H1 (cell line): ENCODE data around the gene AWAT1. TPM values are rescaled to one million over a fixed set of nuclear protein-coding genes. Genes with fewer than 3 reads are reported as not detected.
"Not testable (repeated sequence)": the region's sequence is repeated elsewhere in the genome, so short reads cannot be mapped to it uniquely, and the experiment has no call there.

Source experiments
- CTCF ChIA-PET: fragments of 300-600 bp; sonication (Branson Sonifier 250); formaldehyde crosslinking; loops from one replicate; lab custom pipeline; 2021; ENCODE audit not compliant: partially characterized antibody; lab: Charles Lee
- POLR2A ChIA-PET: fragments of 300-600 bp; sonication (Branson Sonifier 250); formaldehyde crosslinking; loops from one replicate; lab custom pipeline; 2021; ENCODE audit warnings: inconsistent platforms; ENCODE audit not compliant: partially characterized antibody; lab: Charles Lee
- DNase-seq, 2 experiments: peaks; one replicate each; pipeline versions ENCODE4 v3.0.0 to v3.0.0-alpha.2; 2010 to 2022; ENCODE audit warnings: low spot score in 2 of 2, low read depth in 1 of 2, mixed read lengths in 1 of 2
- FAIRE-seq: peaks from 2 replicates; lab custom pipeline; 2011; peaks lifted over from hg19 to GRCh38; lab: Jason Lieb, UNC
- H2AFZ ChIP-seq: 2 replicates; pipeline ENCODE4 v1.8.1; 2012; ENCODE audit warnings: low read length, inconsistent platforms
- H2AK5ac ChIP-seq: 2 replicates; pipeline ENCODE4 v1.6.1; 2013; ENCODE audit warnings: low read depth, low read length
- H2BK120ac ChIP-seq: replicated peaks from 2 replicates; pipeline ENCODE3; 2013; ENCODE audit warnings: low read depth, low read length, inconsistent platforms
- H2BK12ac ChIP-seq: 2 replicates; pipeline ENCODE4 v1.6.1; 2013; ENCODE audit warnings: low read depth, low read length
- H2BK15ac ChIP-seq: 2 replicates; pipeline ENCODE4 v1.6.1; 2013; ENCODE audit warnings: low read length
- H2BK20ac ChIP-seq: 2 replicates; pipeline ENCODE4 v1.6.1; 2013; ENCODE audit warnings: low read length
- H2BK5ac ChIP-seq: 2 replicates; pipeline ENCODE4 v1.6.1; 2013; ENCODE audit warnings: low read depth, low read length
- H3K14ac ChIP-seq: 2 replicates; pipeline ENCODE4 v1.6.1; 2013; ENCODE audit warnings: inconsistent platforms; ENCODE audit not compliant: insufficient read length
- H3K18ac ChIP-seq: 2 replicates; pipeline ENCODE4 v1.6.1; 2013; ENCODE audit warnings: low read length; ENCODE audit errors: extremely low read depth
- H3K23ac ChIP-seq: 2 replicates; pipeline ENCODE4 v1.6.1; 2013; ENCODE audit warnings: inconsistent platforms; ENCODE audit not compliant: insufficient read length
- H3K23me2 ChIP-seq: 2 replicates; pipeline ENCODE4 v1.6.1; 2013; ENCODE audit warnings: low read depth, low read length
- H3K27ac ChIP-seq: 2 replicates; pipeline ENCODE4 v1.6.1; 2011; ENCODE audit warnings: low read depth, low read length, inconsistent platforms
- H3K27me3 ChIP-seq, 4 experiments: replicated peaks in 1 of 4; 1 replicate in 1 of 4; 2 replicates in 3 of 4; pipeline versions ENCODE4 v1.6.1 to v1.8.1; 2011 to 2013; ENCODE audit warnings: low read length in 3 of 4, mild to moderate bottlenecking in 3 of 4, inconsistent platforms in 2 of 4, mixed read lengths in 2 of 4, moderate library complexity in 1 of 4; ENCODE audit not compliant: control insufficient read depth in 3 of 4, insufficient read depth in 3 of 4; ENCODE audit errors: extremely low read depth in 1 of 4
- H3K36me3 ChIP-seq, 4 experiments: 2 replicates each; pipeline versions ENCODE4 v1.6.1 to v1.8.1; 2011 to 2013; ENCODE audit warnings: mild to moderate bottlenecking in 4 of 4, low read length in 3 of 4, moderate library complexity in 2 of 4, control low read depth in 1 of 4, inconsistent platforms in 1 of 4; ENCODE audit not compliant: insufficient read depth in 4 of 4, control insufficient read depth in 2 of 4
- H3K4ac ChIP-seq: replicated peaks from 2 replicates; pipeline ENCODE3; 2013; ENCODE audit warnings: low read length, low read depth, mixed read lengths, inconsistent platforms; ENCODE audit not compliant: insufficient read length
- H3K4me1 ChIP-seq, 4 experiments: replicated peaks in 1 of 4; 1 replicate in 1 of 4; 2 replicates in 3 of 4; pipeline versions ENCODE4 v1.6.1 to v1.8.1; 2011 to 2013; ENCODE audit warnings: low read length in 3 of 4, inconsistent platforms in 2 of 4, mixed read lengths in 1 of 4; ENCODE audit not compliant: insufficient read depth in 4 of 4, control insufficient read depth in 3 of 4
- H3K4me2 ChIP-seq, 2 experiments: 2 replicates each; pipeline versions ENCODE4 v1.6.1 to v1.8.1; 2011 to 2013; ENCODE audit warnings: low read depth in 2 of 2, low read length in 2 of 2, control low read depth in 1 of 2, inconsistent platforms in 1 of 2, mild to moderate bottlenecking in 1 of 2; ENCODE audit not compliant: insufficient read depth in 1 of 2
- H3K4me3 ChIP-seq, 4 experiments: fragments of 200-600, 300-600 bp in 1 of 4; sonication (generic), shearing (Covaris generic), sonication (Bioruptor Twin) in 1 of 4; 2 replicates each; pipeline versions ENCODE4 v1.5.1 to v1.8.1; 2011 to 2016; ENCODE audit warnings: low read length in 4 of 4, low read depth in 3 of 4, control low read depth in 2 of 4, inconsistent platforms in 2 of 4, mild to moderate bottlenecking in 2 of 4, mixed read lengths in 1 of 4, moderate library complexity in 1 of 4; ENCODE audit not compliant: insufficient read depth in 2 of 4; ENCODE audit errors: extremely low read depth in 1 of 4
- H3K56ac ChIP-seq: replicated peaks from 2 replicates; pipeline ENCODE3; 2013; ENCODE audit warnings: low read depth, mild to moderate bottlenecking, mixed read lengths, low read length, inconsistent platforms; ENCODE audit not compliant: insufficient read length
- H3K79me1 ChIP-seq: 2 replicates; pipeline ENCODE4 v1.6.1; 2013; ENCODE audit warnings: low read depth, low read length, control low read depth
- H3K79me2 ChIP-seq, 2 experiments: 2 replicates each; pipeline versions ENCODE4 v1.6.1 to v1.8.1; 2012 to 2013; ENCODE audit warnings: low read length in 2 of 2, mild to moderate bottlenecking in 2 of 2, inconsistent platforms in 1 of 2; ENCODE audit not compliant: insufficient read depth in 2 of 2, control insufficient read depth in 1 of 2
- H3K9ac ChIP-seq, 4 experiments: replicated peaks in 1 of 4; 1 replicate in 1 of 4; 2 replicates in 3 of 4; pipeline versions ENCODE4 v1.6.1 to v1.8.1; 2011 to 2013; ENCODE audit warnings: low read depth in 3 of 4, low read length in 3 of 4, control low read depth in 2 of 4, mild to moderate bottlenecking in 2 of 4, moderate library complexity in 2 of 4, inconsistent platforms in 1 of 4; ENCODE audit errors: extremely low read depth in 1 of 4
- H3K9me3 ChIP-seq, 2 experiments: 2 replicates each; pipeline versions ENCODE4 v1.6.1 to v1.8.1; 2012 to 2013; ENCODE audit warnings: mild to moderate bottlenecking in 2 of 2, moderate library complexity in 2 of 2, control low read depth in 1 of 2, inconsistent platforms in 1 of 2, low read depth in 1 of 2, low read length in 1 of 2, mixed read lengths in 1 of 2; ENCODE audit not compliant: insufficient read depth in 2 of 2
- H4K20me1 ChIP-seq, 2 experiments: replicated peaks in 1 of 2; 2 replicates each; pipeline versions ENCODE3 to v1.8.1; 2011 to 2013; ENCODE audit warnings: inconsistent platforms in 2 of 2, low read length in 2 of 2, mild to moderate bottlenecking in 1 of 2; ENCODE audit not compliant: insufficient read depth in 2 of 2, control insufficient read depth in 1 of 2
- H4K5ac ChIP-seq: 2 replicates; pipeline ENCODE4 v1.6.1; 2013; ENCODE audit warnings: low read length, low read depth, mixed read lengths, inconsistent platforms; ENCODE audit not compliant: insufficient read length
- H4K8ac ChIP-seq: 2 replicates; pipeline ENCODE4 v1.8.0; 2013; ENCODE audit warnings: mild to moderate bottlenecking, moderate library complexity, low read length, inconsistent platforms; ENCODE audit not compliant: insufficient read depth; ENCODE audit errors: extremely low read depth
- H4K91ac ChIP-seq: replicated peaks from 2 replicates; pipeline ENCODE3; 2013; ENCODE audit warnings: low read length, mixed read lengths, inconsistent platforms; ENCODE audit not compliant: insufficient read length
- WGBS, 2 experiments: shearing (Covaris generic) in 1 of 2; methylation state at CpG; one replicate each; pipeline versions ENCODE4 v1.1.6 to v1.1.7; 2013 to 2015; ENCODE audit warnings: low lambda C conversion rate in 2 of 2, mixed read lengths in 2 of 2, inconsistent platforms in 1 of 2, low coverage in 1 of 2, missing lambda C conversion rate in 1 of 2; ENCODE audit not compliant: insufficient replicate concordance in 2 of 2, insufficient coverage in 1 of 2, insufficient read length in 1 of 2; ENCODE audit errors: extremely low coverage in 1 of 2, missing lambda C conversion rate in 1 of 2; 5-methylcytosine and 5-hydroxymethylcytosine counted together
- polyA plus RNA-seq, 7 experiments: library from polyadenylated mRNA; depleted of rRNA in 3 of 7; stranded (reverse) in 5 of 7; unstranded in 2 of 7; fragments of >200 nt in 5 of 7; fragments of 200-250 nt in 2 of 7; gene quantifications; 1 replicate in 5 of 7; 2 replicates in 1 of 7; 4 replicates in 1 of 7; pipeline versions ENCODE4 v1.2.1 to v1.2.3, GENCODE V29; 2011 to 2013; ENCODE audit warnings: missing spikeins in 2 of 7, mixed read lengths in 2 of 7
- total RNA-seq: library from RNA; stranded (reverse); fragmentation: NEBNext Ultra II Directional; extraction: Animal tissue kit (Norgen Biotek cat#: 25700); gene quantifications from 2 replicates; pipeline ENCODE4 v1.2.1, GENCODE V29; 2021

Gene AWAT1
- total and polyA plus RNA-seq, 2 of the 8 experiments (the other 6 are each of a cell fraction or from before 2014, with no cell fraction given): not detected

- H2BK12ac ChIP-seq, H2BK120ac ChIP-seq, FAIRE-seq, H2BK20ac ChIP-seq, H4K5ac ChIP-seq, H3K9ac ChIP-seq, H2BK5ac ChIP-seq, H3K27ac ChIP-seq, H2AK5ac ChIP-seq, H3K79me2 ChIP-seq, H2BK15ac ChIP-seq, H3K4ac ChIP-seq, H2AFZ ChIP-seq, POLR2A ChIA-PET, H3K36me3 ChIP-seq, H3K79me1 ChIP-seq, H3K23me2 ChIP-seq, H4K8ac ChIP-seq, H3K4me1 ChIP-seq, H4K20me1 ChIP-seq, H4K91ac ChIP-seq, CTCF ChIA-PET, DNase-seq, H3K4me2 ChIP-seq, H3K9me3 ChIP-seq, H3K14ac ChIP-seq, H3K56ac ChIP-seq, H3K23ac ChIP-seq, H3K27me3 ChIP-seq, H3K18ac ChIP-seq, H3K4me3 ChIP-seq: not testable (repeated sequence)
- 77% methylated on average over 6 of the region's 6 CpGs; no CpG with 5 or more reads in 1 of the 2 experiments for WGBS, 2 experiments
These were observed 24.9 kb upstream of the AWAT1 start for GRCh38 chrX:70209570-70209969.
